ENCODE measurements around the gene RBM8A.
"Not testable (repeated sequence)": the region's sequence is repeated elsewhere in the genome, so short reads cannot be mapped to it uniquely, and the experiment has no call there.

The RBM8A gene

DNA sequence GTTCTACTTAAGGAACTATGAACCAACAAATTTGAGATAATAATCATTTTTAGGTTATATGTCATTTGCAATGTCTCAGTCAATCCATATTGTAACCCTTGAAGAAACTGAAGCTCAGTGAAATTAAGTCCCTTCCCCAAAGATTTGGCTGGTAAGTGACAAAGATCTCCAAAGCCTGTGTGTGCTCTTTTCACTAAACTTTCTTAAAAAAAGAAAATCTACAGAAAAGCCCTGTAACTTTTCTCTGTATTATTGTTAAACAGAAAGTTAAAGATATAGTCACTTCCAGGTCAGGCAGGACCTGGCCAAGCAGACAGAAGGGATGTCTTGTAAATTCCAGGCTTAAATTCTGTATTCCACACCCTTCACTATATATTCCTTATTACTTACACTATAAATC lies 29.1 kb upstream of the RBM8A start:
- DNase-seq: no peak

DNA sequence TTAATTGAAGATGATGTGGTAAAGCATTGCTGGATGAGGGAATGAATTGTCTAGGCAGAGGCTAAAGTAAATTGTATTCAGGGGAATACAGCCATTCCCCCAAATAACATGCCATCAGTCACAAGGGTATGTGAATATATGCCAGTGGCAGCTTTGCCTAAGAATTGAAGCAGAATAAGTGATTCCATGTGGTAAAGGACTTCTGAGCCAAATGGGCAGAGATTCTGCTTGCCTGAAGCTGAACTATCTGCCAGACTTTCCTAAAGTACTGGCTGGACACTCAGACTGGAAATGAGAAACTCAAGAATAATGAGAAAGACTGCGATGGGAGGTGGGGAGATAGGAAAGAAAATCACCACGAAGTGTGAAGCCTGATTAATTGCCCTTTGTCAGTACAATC lies 28.2 kb upstream of the RBM8A start:
- no peak for DNase-seq

DNA sequence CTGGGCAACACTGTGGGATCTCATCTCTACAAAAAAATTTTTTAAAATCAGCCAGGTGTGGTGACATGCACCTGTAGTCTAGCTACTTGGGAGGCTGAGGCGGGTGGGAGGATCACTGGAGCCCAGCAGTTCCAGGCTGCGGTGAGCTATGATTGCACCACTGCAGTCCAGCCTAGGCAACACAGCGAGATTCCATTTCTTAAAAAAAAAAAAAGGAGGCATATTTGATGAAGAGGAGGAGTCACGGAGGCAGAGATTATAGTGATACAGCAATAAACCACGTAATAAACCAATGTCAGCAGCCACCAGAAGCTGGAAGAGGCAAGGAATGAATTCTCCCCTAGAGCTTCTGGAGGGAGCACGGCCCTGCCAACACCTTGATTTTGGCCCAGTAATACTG lies 26.6 kb upstream of the RBM8A start:
- DNase-seq: no peak

DNA sequence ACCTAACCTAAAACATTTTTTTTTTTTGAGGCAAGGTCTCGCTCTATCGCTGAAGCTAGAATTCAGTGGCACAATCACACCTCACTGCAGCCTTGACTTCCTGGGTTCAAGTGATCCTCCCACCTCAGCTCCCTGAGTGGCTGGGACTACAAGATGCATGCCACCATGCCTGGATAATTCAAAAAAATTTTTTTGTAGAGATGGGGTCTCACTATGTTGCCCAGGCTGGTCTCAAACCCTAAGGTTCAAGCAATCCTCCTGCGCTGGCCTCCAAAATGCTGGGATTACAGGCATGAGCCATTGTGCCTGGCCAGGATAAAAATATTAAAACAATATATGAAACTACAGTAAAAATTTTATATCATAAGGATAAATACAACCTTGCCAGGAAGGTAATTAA lies 25.6 kb upstream of the RBM8A start:
- no peak for DNase-seq

DNA sequence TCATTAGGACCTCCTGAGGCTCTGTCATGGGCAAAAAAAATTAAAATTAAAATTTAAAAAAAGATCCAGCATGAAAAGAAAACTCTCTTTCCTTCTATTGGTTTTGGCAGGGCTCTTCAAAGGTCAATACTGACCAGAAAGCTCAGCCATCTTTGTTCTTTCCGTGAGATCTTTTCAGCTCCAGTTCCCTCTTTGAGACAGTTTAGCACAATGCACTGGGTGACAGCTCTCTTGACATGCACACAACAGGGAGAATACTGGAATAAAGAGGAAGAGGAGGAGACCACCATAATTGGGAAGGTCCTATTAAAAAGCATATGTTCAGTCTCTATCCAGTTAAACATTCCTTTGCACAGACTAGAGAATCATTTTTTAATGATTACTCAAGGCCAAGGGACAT lies 24.2 kb upstream of the RBM8A start:
- DNase-seq: no peak

DNA sequence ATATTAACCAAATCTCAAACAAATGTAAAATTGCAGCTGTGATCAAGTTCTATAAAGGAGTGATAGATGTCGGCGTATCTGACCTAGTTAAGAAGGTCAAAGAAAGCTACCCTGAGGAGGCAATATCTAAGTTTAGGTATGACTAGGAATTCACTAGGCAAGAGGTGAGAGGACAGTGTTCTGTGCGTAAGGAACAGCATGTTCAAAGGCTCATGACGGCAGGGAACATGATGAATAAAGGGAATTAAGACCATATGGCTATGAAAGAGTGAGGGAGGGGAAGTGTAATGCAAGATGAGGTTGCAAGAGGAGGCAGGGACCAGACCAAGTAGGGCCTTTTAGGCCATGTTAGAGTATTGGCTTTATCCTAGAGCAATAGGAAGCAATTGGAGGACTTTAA lies 21.9 kb upstream of the RBM8A start:
- DNase-seq: no peak

DNA sequence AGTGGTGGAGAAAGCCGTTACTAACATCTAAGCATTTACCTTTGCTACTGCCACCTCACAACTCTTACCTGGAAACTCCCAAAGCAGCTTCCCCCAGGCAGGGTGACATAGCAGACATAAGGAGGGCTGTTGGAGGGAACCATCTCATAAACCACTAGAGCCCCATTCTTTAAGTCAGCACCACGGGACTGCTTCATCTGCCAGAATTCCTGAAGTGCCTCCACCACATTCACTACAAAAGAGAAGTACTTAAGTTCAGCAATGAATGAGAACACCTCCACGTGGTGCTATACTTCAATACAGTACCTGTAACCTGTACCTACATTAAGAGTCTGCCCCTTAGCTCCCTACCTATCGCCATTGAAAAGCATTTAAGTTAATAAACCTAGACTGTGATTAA lies 20.3 kb upstream of the RBM8A start:
- DNase-seq: no peak

DNA sequence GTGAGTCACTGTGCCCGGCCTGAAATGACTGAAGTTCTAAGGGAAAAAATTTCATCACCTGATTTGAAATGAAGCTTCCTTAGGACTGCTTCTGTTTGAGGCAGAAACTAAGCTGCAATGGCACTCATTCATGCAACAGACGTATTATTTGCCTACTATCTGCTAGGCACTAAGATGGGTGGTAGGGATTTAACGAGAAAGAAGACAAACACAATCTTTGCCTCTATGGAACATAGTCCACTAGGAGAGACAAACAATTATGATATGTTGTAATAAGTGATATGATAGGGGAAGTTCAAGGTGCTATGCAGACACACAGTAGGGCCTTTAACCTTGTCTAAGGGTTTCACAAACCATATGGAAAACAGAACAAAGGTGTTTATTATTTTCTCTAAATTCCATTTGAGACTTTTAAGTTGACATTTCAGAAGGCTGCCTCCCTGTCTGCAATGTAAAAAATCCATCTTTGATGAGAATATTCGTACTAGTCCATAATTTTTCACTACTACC lies 19.2 kb upstream of the RBM8A start:
- no peak for DNase-seq

DNA sequence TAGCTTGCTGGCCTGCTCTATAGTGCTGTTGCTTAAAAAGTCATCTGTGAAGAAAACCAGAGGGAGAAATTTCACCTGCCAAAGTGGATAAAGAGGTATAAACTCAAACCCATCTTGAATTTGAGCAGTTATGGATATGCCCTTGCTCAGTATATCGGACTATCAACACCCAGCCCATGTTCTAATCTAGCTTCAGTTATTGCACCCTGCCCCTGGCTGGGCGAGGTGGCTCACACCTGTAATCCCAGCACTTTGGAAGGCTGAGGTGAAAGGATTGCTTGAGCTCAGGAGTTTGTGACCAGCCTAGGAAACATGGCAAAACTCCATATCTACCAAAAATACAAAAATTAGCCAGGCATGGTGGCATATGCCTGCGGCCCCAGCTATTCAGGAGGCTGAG lies 17.2 kb upstream of the RBM8A start:
- DNase-seq: no peak

DNA sequence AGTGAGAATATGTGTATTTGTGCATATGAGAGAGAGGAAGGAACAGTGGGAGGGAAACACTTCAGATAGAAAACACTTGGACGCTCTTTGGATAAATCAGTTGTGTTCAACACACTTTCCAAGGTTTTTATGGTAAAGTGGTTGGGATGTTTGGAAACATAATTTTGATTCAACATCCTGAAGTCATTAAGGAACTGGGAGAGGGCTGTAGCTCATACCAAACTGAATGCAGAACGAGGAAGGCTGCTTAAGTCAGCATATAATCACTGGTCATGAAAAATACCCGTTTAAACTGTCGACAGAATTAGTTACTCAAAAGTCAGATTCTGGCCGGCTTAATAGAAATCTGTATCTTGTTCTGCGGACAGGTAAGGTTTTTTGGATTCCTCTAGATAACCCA lies 15.6 kb upstream of the RBM8A start:
- no peak for DNase-seq

DNA sequence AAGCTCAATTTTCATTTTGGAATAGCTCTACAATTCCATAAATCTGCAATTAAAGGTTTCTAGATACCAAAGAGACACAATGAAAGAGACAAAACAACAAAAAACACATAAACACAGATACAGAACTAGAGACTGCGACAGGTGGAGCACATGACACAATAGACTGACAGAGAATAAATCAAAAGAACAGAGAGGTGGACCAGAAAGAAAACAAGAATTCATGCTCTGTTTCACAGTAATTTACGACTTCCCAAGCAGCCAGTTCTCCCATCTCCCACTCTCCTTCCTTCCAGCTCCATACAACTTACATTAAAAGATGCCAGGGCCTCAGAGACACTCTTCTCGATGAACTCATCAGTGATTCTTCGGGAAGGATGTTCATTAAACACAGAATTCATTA lies 15.1 kb upstream of the RBM8A start:
- DNase-seq: no peak

DNA sequence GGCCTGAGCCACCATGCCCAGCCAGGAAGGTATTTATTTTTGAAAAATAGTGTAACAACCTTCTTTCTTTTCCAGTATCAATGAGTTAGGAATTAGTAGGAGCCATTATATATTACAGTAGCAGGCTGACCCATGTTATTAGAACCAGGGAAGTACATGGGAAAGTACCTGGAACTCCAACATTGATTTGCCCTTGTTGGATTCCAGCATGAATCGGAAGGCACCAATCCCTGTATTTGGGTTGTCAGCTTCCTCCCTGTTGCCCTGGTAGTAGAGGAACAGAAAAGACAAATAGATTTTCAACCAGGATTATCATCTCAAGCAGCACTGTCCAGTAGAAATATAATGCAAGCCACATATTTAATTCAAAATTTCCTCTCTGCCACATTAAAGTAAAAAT lies 10.2 kb upstream of the RBM8A start:
- no peak for DNase-seq

DNA sequence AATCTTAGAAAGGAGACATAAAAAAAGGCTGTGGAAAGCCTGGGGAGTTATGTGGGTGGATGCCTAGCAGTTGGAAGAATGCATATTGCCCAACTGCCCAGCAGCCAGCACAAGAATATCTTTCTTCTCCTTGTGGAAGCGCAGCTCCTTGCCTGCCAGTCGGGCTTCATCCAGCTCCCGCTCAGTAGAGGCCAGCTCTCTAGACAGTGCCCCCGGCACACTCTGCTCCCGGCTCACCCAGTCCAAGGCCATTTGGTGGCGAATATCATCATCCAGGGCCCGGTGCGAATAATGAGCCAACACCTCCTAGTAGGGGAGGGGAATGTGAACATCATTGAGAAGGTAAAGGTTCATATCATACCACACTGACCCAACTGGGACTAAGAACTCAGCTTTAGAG lies 9.0 kb upstream of the RBM8A start:
- DNase-seq: no peak

DNA sequence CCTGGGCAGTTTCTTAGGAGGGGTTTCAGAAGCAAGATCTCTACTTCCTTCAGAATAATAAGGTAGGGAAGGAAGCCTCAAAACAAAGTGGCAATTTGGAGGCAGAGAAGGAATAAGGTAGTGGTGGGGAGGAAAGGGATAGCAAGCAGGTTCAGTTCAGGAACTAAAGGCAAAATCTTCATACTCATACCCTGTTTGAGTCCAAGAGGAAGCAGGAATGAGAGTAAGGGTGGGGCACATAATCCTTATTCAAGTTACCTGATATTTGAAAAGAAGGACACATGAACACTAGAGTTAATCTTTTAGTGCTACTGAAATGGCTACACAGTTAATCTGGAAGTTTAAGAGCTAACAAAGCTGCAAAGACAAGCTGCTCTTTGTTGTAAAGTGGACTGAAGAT lies 8.4 kb upstream of the RBM8A start:
- no peak for DNase-seq

DNA sequence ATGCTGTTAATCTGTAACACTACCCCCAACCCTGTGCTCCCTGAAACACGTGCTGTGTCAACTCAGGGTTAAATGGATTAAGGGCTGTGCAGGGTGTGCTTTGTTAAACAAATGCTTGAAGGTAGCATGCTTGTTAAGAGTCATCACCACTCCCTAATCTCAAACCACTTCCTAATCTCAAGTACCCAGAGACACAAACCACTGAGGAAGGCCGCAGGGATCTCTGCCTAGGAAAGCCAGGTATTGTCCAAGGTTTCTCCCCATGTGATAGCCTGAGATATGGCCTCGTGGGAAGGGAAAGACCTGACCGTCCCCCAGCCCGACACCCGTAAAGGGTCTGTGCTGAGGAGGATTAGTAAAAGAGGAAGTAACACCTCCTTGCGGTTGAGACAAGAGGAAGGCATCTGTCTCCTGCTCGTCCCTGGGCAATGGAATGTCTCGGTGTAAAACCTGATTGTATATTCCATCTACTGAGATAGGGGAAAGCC lies 5.3 kb upstream of the RBM8A start:
- DNase-seq: peak; percentile 47 to 59

DNA sequence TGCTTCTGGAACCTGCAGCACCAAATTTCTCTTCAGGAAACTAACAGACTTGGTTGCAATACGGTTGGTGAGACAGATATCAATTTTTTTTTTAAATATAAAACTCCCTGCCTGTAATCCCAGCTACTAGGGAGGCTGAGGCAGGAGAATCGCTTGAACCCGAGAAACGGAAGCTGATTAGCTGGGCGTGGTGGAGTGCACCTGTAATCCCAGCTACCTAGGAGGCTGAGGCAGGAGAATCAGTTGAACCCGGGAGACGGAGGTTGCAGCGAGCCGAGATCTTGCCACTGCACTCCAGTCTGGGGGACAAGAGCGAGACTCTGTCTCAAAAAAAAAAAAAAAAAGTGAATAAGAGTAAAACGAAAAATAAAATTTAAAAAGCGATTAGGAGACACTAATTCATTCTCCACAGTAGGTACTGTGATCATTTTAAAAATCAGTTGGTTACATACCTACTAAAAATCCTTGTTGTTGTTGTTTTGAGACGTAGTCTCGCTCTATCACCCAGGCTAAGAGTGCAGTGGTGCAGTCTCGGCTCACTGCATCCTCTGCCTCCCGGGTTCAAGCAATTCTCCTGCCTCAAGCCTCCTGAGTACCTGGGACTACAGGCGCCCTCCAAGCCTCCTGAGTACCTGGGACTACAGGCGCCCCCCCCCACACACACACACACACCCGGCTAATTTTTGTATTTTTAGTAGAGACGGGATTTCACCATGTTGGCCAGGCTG lies 796 bp upstream of the RBM8A start:
- DNase-seq: no peak

DNA sequence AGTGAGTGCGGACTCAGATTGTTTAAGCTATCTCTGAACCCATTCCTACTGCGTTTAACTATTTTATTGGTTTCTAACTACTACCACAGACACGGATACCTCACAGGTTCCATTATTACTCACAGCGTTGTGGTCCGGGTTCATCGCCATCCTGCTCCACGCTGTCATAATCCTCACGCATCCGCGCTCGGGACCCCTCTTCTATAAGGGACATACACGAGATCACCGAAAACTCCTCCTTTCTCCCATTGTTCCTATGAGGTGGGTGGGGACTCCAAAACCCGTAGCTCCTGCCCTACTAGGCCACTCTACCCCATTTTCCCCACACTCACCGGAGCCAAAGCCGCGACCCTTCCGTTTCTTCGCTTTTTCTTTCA lies 610 bp downstream of the RBM8A start:
- DNase-seq: no peak

DNA sequence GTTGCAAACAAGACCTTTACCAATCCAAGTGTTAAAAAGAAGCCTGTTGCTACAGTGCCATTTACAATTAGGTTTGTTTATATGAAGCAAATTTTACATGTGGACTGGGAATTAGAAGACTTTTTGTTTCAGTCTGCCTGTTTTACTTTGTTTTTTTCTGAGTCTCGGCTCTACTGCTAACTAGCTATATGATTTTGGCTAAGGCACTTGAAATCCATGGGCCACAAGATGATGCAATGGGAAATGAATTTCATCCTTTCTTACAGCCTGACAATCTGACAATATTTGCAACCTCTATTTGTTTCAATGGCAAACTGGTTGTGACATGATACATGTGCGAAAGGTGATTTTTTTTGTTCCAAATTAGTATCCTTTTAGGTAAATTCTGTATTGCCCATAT lies 5.0 kb downstream of the RBM8A start:
- DNase-seq: no peak

DNA sequence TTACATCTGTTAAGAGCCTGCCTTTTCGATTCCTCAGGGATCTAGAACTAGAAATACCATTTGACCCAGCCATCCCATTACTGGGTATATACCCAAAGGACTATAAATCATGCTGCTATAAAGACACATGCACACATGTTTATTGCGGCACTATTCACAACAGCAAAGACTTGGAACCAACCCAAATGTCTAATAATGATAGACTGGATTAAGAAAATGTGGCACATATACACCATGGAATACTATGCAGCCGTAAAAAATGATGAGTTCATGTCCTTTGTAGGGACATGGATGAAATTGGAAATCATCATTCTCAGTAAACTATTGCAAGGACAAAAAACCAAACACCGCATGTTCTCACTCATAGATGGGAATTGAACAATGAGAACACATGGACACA lies 7.0 kb downstream of the RBM8A start:
- not testable (repeated sequence) for DNase-seq

DNA sequence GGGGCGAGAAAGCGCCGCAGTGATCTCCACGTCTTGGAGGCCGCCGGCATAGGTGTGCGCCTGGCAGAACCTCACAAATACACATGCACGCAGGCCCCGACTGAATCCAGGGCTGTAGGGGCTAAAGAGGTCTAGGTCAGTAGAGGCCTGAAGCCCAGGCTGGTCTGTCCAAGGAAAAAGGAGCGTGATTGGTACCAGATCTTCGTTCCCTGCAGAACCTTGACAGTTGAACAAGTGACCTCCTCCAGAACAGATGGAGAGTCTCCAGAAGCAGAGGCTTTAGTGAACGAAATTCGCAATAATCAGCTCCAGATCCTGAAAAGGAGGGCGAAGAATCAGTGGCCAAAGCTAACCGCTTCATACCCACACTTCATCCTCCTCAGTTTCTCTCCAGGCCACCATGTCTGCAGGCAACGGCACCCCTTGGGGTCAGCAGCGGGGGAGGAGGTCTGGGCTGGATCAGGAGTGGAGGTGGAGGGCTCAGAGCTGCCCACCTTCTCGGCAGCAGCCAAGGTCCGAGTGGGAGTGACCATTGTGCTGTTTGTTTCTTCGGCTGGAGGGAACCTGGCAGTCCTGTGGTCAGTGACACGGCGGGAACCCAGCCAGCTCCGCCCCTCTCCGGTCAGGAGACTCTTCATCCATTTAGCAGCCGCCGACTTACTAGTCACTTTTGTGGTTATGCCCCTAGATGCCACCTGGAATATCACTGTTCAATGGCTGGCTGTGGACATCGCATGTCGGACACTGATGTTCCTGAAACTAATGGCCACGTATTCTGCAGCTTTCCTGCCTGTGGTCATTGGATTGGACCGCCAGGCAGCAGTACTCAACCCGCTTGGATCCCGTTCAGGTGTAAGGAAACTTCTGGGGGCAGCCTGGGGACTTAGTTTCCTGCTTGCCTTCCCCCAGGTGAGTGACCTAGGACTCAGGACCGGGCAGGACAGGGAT lies 8.0 kb downstream of the RBM8A start:
- peak; percentile 15 to 29 for DNase-seq

DNA sequence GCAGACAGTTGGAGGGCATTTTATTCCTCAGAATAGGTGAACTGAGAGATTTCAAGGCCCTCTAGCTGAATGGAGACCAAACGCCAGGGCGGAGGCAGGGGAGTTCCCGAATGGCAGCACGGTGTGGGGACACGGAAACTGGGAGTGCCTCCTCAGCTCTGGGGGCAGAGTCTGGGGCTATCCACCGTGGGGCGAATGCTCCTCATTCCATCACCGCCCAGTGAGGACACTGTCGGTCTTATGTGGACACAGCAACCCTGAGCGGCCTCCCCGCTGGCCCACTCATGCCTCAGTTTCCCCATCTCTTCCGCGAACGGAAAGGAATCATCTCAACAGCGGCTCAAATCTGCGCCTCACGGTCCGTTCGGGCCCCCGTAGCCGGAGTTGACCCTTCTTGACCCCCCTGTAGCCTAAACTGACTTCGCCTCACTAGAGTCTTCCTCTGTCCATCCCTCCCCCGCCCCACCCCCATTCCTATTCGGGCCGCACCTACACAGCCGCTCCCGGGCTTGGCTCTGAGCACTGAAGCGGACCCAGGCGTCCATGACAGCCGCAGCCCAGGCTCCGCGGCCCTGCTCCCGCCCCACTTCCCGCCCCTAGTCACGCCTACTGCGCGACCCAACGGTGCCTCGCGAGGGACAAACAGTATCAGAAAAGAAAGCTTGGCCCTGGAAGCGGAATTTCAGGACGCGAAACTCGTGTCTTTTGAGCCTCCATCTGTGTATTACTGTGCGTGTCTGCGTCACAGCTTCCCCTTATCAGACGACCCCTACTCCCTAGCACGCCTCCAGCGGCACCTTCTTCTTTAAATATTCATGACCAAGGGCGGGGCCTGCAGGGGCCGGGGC lies 8.9 kb downstream of the RBM8A start, which contains the start of gene PEX11B:
Gene PEX11B (minus strand): TSS at position 574 of the 848 bp plus-strand sequence. CDS start 29 bp downstream, at position 545.
- peak; percentile 95 for DNase-seq

DNA sequence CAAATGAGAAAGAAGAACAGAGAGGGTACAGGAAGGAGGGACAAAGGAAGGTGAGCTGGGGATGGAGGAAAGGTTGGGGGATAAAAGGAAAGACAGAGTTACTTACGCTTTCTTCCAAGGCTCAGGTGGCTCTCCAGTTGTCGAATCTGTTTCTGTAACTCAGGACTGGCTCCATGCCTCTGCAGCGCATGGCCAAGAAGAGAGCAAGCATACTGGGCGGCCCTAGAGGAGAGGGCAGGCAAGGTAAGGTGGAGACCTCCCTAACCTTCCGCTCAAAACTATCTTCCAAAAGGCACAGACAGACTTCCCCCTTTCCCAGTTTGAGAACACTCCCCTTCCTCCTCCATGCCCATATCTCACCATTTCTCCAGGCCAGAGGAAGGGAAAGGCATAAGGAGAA lies 9.7 kb downstream of the RBM8A start:
- no peak for DNase-seq

DNA sequence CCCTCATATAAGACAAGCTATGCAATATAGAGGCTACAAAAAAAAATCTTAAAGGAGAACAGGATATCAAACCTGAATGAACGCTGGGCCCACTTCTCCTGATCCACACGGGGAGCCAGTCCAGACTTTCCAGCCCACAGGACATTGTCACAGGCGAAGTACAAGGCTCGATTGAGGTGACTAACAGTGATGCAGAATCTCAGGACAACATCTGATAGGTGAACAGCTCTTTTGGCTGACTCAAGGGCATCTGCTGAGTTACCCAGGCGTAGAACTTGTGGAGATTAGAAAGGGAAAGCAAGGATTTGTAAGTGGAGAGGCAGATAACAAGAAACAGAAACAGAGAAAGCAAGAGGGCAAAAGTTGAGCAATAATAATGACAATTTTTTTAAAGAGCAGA lies 10.5 kb downstream of the RBM8A start:
- no peak for DNase-seq

Data from CD4-positive, alpha-beta T cell treated with Interleukin-4 for 1 hour (primary cell).